ENCODE results near the gene SCN2B. TPM values are rescaled to one million over a fixed set of nuclear protein-coding genes. Genes with fewer than 3 reads are reported as not detected.

SCN2B gene
- total and polyA plus RNA-seq, 2 of the 13 experiments (the other 11 are each of a cell fraction or from before 2014, with no cell fraction given): 0.01 to 0.02 TPM

DNA sequence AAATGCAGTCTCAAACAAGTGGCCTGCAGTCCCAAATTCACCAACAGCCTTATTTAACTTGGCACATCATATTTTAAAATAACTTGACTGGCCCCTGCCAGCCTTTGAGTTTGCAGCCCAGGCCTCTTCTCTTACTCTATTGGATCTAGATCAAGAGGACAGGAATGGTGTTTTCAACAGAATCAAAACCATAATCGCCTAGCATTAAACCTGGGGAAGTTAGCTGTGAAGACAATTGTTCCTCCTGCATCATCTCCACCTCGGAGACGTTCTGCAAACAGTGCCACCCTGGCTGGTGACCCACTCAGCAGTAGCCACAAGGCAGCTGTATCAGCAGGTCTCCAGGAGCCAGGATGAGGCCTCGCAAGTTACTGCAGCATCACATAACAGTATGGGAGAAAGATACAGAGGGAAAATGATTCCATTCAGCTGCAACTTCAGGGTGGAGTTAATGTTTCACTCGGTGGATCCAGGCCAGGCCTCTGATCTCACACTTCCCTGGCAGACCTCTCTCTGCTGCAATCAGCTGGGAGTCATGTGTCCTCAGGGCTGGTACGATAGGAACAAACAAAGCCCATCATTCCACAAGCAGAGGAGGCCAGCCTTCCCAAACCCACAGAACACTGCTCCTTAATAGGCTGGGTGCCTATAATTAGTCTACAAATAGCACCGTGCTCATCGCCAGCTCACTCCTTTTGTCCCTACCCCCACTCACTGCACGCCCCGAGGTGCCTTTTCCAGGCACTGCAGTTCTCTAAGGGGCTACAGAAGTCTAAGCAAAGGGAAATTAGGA, 18.6 kb upstream of the SCN2B start (continued):
- TF ChIP-seq U2AF2 (IDR thresholded peaks at IDR 0.05; ENCODE audit: low read depth, low read length): 0 out of 2 replicates have a peak, but pooled peaks have one; percentile 32
- TF ChIP-seq TFDP2 (CRISPR knock-in tag; IDR thresholded peaks at IDR 0.05): peak; percentile 58; the same call in 1 of the 2 replicates
- 0 out of 2 replicates have a peak, but pooled peaks have one; percentile 7 for TF ChIP-seq ZNF629 (CRISPR knock-in tag; conservative IDR thresholded peaks at IDR 0.05)
- no peak for TF ChIP-seq NFE2 (CRISPR knock-in tag; IDR thresholded peaks at IDR 0.05)
- TF ChIP-seq MAF1 (CRISPR knock-in tag; IDR thresholded peaks at IDR 0.05; ENCODE audit: borderline replicate concordance): no peak
- 0 out of 2 replicates have a peak, but pooled peaks have one; percentile 34 for TF ChIP-seq KMT2A (CRISPR knock-in tag; IDR thresholded peaks at IDR 0.05)
- no peak for TF ChIP-seq ZSCAN12 (CRISPR knock-in tag; IDR thresholded peaks at IDR 0.05)
- peak; percentile 46; the same call in 1 of the 2 replicates for TF ChIP-seq ZNF878 (CRISPR knock-in tag; IDR thresholded peaks at IDR 0.05)
- TF ChIP-seq AHR (CRISPR knock-in tag; IDR thresholded peaks at IDR 0.05): 0 out of 2 replicates have a peak, but pooled peaks have one; percentile 18
- TF ChIP-seq PPARG (CRISPR knock-in tag; conservative IDR thresholded peaks at IDR 0.05): peak; percentile 66
- TF ChIP-seq KDM5A (IDR thresholded peaks at IDR 0.05; ENCODE audit: borderline replicate concordance, low read length): no peak; the same call in 1 of the 2 replicates
- TF ChIP-seq SP140L (CRISPR knock-in tag; IDR thresholded peaks at IDR 0.05; ENCODE audit: borderline replicate concordance): 0 out of 2 replicates have a peak, but pooled peaks have one; percentile 60
- no peak for TF ChIP-seq ZNF24 (IDR thresholded peaks at IDR 0.05)
- TF ChIP-seq, protein P1, sequence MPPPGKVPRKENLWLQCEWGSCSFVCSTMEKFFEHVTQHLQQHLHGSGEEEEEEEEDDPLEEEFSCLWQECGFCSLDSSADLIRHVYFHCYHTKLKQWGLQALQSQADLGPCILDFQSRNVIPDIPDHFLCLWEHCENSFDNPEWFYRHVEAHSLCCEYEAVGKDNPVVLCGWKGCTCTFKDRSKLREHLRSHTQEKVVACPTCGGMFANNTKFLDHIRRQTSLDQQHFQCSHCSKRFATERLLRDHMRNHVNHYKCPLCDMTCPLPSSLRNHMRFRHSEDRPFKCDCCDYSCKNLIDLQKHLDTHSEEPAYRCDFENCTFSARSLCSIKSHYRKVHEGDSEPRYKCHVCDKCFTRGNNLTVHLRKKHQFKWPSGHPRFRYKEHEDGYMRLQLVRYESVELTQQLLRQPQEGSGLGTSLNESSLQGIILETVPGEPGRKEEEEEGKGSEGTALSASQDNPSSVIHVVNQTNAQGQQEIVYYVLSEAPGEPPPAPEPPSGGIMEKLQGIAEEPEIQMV (CRISPR knock-in tag; IDR thresholded peaks at IDR 0.05; ENCODE audit: low read depth): no peak
- TF ChIP-seq ZNF143 (CRISPR knock-in tag; IDR thresholded peaks at IDR 0.05): peak; percentile 48; the same call in 1 of the 2 replicates
- TF ChIP-seq, protein P2, sequence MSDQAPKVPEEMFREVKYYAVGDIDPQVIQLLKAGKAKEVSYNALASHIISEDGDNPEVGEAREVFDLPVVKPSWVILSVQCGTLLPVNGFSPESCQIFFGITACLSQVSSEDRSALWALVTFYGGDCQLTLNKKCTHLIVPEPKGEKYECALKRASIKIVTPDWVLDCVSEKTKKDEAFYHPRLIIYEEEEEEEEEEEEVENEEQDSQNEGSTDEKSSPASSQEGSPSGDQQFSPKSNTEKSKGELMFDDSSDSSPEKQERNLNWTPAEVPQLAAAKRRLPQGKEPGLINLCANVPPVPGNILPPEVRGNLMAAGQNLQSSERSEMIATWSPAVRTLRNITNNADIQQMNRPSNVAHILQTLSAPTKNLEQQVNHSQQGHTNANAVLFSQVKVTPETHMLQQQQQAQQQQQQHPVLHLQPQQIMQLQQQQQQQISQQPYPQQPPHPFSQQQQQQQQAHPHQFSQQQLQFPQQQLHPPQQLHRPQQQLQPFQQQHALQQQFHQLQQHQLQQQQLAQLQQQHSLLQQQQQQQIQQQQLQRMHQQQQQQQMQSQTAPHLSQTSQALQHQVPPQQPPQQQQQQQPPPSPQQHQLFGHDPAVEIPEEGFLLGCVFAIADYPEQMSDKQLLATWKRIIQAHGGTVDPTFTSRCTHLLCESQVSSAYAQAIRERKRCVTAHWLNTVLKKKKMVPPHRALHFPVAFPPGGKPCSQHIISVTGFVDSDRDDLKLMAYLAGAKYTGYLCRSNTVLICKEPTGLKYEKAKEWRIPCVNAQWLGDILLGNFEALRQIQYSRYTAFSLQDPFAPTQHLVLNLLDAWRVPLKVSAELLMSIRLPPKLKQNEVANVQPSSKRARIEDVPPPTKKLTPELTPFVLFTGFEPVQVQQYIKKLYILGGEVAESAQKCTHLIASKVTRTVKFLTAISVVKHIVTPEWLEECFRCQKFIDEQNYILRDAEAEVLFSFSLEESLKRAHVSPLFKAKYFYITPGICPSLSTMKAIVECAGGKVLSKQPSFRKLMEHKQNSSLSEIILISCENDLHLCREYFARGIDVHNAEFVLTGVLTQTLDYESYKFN (CRISPR knock-in tag; conservative IDR thresholded peaks at IDR 0.05): peak; percentile 92
- TF ChIP-seq ATF7 (IDR thresholded peaks at IDR 0.05): peak; percentile 45; the same call in 1 of the 2 replicates
- TF ChIP-seq ATF7 (CRISPR knock-in tag; IDR thresholded peaks at IDR 0.05): peak; percentile 89
- TF ChIP-seq, protein P3, sequence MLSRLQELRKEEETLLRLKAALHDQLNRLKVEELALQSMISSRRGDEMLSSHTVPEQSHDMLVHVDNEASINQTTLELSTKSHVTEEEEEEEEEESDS (CRISPR knock-in tag; IDR thresholded peaks at IDR 0.05; ENCODE audit: borderline replicate concordance): 0 out of 2 replicates have a peak, but pooled peaks have one; percentile 46
- TF ChIP-seq SOX5 (CRISPR knock-in tag; IDR thresholded peaks at IDR 0.05; ENCODE audit: borderline replicate concordance): peak; percentile 91
- no peak for TF ChIP-seq DNMT3B (CRISPR knock-in tag; conservative IDR thresholded peaks at IDR 0.05)
- TF ChIP-seq, protein P4, sequence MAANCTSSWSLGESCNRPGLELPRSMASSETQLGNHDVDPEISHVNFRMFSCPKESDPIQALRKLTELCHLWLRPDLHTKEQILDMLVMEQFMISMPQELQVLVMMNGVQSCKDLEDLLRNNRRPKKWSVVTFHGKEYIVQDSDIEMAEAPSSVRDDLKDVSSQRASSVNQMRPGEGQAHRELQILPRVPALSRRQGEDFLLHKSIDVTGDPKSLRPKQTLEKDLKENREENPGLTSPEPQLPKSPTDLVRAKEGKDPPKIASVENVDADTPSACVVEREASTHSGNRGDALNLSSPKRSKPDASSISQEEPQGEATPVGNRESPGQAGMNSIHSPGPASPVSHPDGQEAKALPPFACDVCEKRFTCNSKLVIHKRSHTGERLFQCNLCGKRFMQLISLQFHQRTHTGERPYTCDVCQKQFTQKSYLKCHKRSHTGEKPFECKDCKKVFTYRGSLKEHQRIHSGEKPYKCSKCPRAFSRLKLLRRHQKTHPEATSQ (CRISPR knock-in tag; IDR thresholded peaks at IDR 0.05; ENCODE audit: borderline replicate concordance): peak; percentile 22; the same call in 1 of the 2 replicates
